ENCODE results near the gene CDKAL1. TPM values are rescaled to one million over a fixed set of nuclear protein-coding genes. Genes with fewer than 3 reads are reported as not detected.

CDKAL1 gene
- total RNA-seq, 1 experiment from 2014 or later = 11.8 TPM

GRCh38 chr6:21084656-21085055 is 550.4 kb downstream of the CDKAL1 start:
- intact Hi-C loops (cut with micrococcal nuclease) = no loop called here
- no peaks in the 10 kb centered on the region for H3K4me1 Mint-ChIP-seq (ENCODE audit: insufficient read depth, unreplicated experiment)
- no peaks in the 10 kb centered on the region for H3K27me3 Mint-ChIP-seq (ENCODE audit: insufficient read depth, unreplicated experiment)
- no peak for DNase-seq (ENCODE audit: unreplicated experiment)
- no TSS peak for BruUV-seq (replicated peaks)
- H3K27ac Mint-ChIP-seq (ENCODE audit: low read depth, unreplicated experiment) = no peak overlapping the region
- no peaks in the 10 kb centered on the region for H3K36me3 Mint-ChIP-seq (ENCODE audit: insufficient read depth, unreplicated experiment)
- no peak overlapping the region for H3K4me3 Mint-ChIP-seq (ENCODE audit: unreplicated experiment)
- ChIA-PET CTCF (no interaction called here), POLR2A (no interaction called here)
- H3K9me3 Mint-ChIP-seq (ENCODE audit: unreplicated experiment) = peaks cover 5% of the 10 kb centered on the region
- TF ChIP-seq CTCF (IDR thresholded peaks at IDR 0.05; ENCODE audit: unreplicated experiment) = no peak

- Mint-ChIP-seq H3K27me3 (ENCODE audit: insufficient read depth, unreplicated experiment) (no peaks in the 10 kb centered on the region), H3K4me3 (ENCODE audit: unreplicated experiment) (no peak overlapping the region)
- no TSS peak for BruUV-seq (replicated peaks)
Measured at GRCh38 chr6:21085211-21085610, 551.0 kb downstream of the CDKAL1 start.

GRCh38 chr6:21085643-21086042 is 551.4 kb downstream of the CDKAL1 start:
- Mint-ChIP-seq H3K27ac (ENCODE audit: low read depth, unreplicated experiment) (no peak overlapping the region), H3K9me3 (ENCODE audit: unreplicated experiment) (no peaks in the 10 kb centered on the region), H3K36me3 (ENCODE audit: insufficient read depth, unreplicated experiment) (no peaks in the 10 kb centered on the region), H3K4me3 (ENCODE audit: unreplicated experiment) (no peak overlapping the region), H3K27me3 (ENCODE audit: insufficient read depth, unreplicated experiment) (no peaks in the 10 kb centered on the region), H3K4me1 (ENCODE audit: insufficient read depth, unreplicated experiment) (no peaks in the 10 kb centered on the region)
- POLR2A ChIA-PET = no interaction called here
- no peak for TF ChIP-seq CTCF (IDR thresholded peaks at IDR 0.05; ENCODE audit: unreplicated experiment)
- CTCF ChIA-PET = no interaction called here
- DNase-seq (ENCODE audit: unreplicated experiment) = no peak
- intact Hi-C loops (cut with micrococcal nuclease) = no loop called here
- no TSS peak for BruUV-seq (replicated peaks)

More at GRCh38 chr6:21085211-21085610, 551.0 kb downstream of the CDKAL1 start:
- Mint-ChIP-seq H3K36me3 (ENCODE audit: insufficient read depth, unreplicated experiment) (no peaks in the 10 kb centered on the region), H3K4me1 (ENCODE audit: insufficient read depth, unreplicated experiment) (no peaks in the 10 kb centered on the region), H3K9me3 (ENCODE audit: unreplicated experiment) (no peaks in the 10 kb centered on the region), H3K27ac (ENCODE audit: low read depth, unreplicated experiment) (no peak overlapping the region)
- no peak for DNase-seq (ENCODE audit: unreplicated experiment)
- CTCF ChIA-PET = no interaction called here
- POLR2A ChIA-PET = no interaction called here
- no peak for TF ChIP-seq CTCF (IDR thresholded peaks at IDR 0.05; ENCODE audit: unreplicated experiment)
- intact Hi-C loops (cut with micrococcal nuclease) = no loop called here

GRCh38 chr6:21087188-21087587 is 552.9 kb downstream of the CDKAL1 start:
- no peaks in the 10 kb centered on the region for H3K4me1 Mint-ChIP-seq (ENCODE audit: insufficient read depth, unreplicated experiment)
- intact Hi-C loops (cut with micrococcal nuclease) = no loop called here
- BruUV-seq (replicated peaks) = no TSS peak
- no peaks in the 10 kb centered on the region for H3K27me3 Mint-ChIP-seq (ENCODE audit: insufficient read depth, unreplicated experiment)
- ChIA-PET CTCF (interaction anchor here (0.6 kb wide), 1 partner anchor 256 kb away, joined by 3 read pairs; no protein-coding TSS in a partner anchor), POLR2A (interaction anchor here (0.6 kb wide), 1 partner anchor 10 kb away, joined by 3 read pairs; no protein-coding TSS in a partner anchor)
- DNase-seq (ENCODE audit: unreplicated experiment) = no peak
- TF ChIP-seq CTCF (IDR thresholded peaks at IDR 0.05; ENCODE audit: unreplicated experiment) = no peak
- H3K27ac Mint-ChIP-seq (ENCODE audit: low read depth, unreplicated experiment) = no peak overlapping the region
- H3K36me3 Mint-ChIP-seq (ENCODE audit: insufficient read depth, unreplicated experiment) = no peaks in the 10 kb centered on the region
- no peak overlapping the region for H3K4me3 Mint-ChIP-seq (ENCODE audit: unreplicated experiment)
- no peaks in the 10 kb centered on the region for H3K9me3 Mint-ChIP-seq (ENCODE audit: unreplicated experiment)
